GM12891 (cell line): ENCODE measurements around the gene SLC1A1.
"Not testable (repeated sequence)": the region's sequence is repeated elsewhere in the genome, so short reads cannot be mapped to it uniquely, and the experiment has no call there.

Experiments
- PAX5 ChIP-seq: IDR thresholded peaks from 2 replicates; pipeline ENCODE4 v1.6.1; 2011; ENCODE audit warnings: low read length, moderate library complexity, mild to moderate bottlenecking; ENCODE audit not compliant: insufficient read depth, severe bottlenecking
- POLR2A ChIP-seq: IDR thresholded peaks from 2 replicates; pipeline ENCODE4 v1.6.1; 2011; ENCODE audit warnings: low read depth, low read length, control low read depth
- POLR2AphosphoS5 ChIP-seq: IDR thresholded peaks from 2 replicates; pipeline ENCODE4 v1.6.1; 2011; ENCODE audit warnings: low read depth, low read length, control low read depth
- POU2F2 ChIP-seq: IDR thresholded peaks from 2 replicates; pipeline ENCODE4 v1.6.1; 2011; ENCODE audit warnings: low read depth, mild to moderate bottlenecking, control low read depth, low read length, moderate library complexity
- SPI1 ChIP-seq: IDR thresholded peaks from 2 replicates; pipeline ENCODE4 v1.6.1; 2011; ENCODE audit warnings: low read depth, low read length, control low read depth
- TAF1 ChIP-seq: IDR thresholded peaks from 2 replicates; pipeline ENCODE4 v1.6.1; 2011; ENCODE audit warnings: low read depth, low read length, control low read depth

DNA sequence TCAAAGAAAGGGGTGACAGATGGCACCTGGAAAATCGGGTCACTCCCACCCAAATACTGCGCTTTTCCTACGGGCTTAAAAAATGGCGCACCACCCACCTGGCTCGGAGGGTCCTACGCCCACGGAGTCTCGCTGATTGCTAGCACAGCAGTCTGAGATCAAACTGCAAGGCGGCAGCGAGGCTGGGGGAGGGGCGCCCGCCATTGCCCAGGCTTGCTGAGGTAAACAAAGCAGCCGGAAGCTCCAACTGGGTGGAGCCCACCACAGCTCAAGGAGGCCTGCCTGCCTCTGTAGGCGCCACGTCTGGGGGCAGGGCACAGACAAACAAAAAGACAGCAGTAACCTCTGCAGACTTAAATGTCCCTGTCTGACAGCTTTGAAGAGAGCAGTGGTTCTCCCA is 115.8 kb downstream of the SLC1A1 start:
- TF ChIP-seq POLR2AphosphoS5, POU2F2, POLR2A, TAF1, SPI1, PAX5: not testable (repeated sequence)
